DOHH2 (cell line): ENCODE data around the gene FSTL4.

Experiments used
- H3F3A ChIP-seq: fragments of 200-600 bp; sonication (generic), shearing (Covaris generic); 2 replicates; pipeline ENCODE4 v1.6.0; 2016; ENCODE audit warnings: antibody characterized with exemption, mild to moderate bottlenecking; ENCODE audit not compliant: control insufficient read depth, insufficient read depth
- H3K27ac ChIP-seq: fragments of 200-600 bp; sonication (generic); 2 replicates; pipeline ENCODE4 v1.5.1; 2014; ENCODE audit warnings: low read depth, mild to moderate bottlenecking, low read length, moderate library complexity
- H3K27me3 ChIP-seq: fragments of 200-600 bp; sonication (generic); 2 replicates; pipeline ENCODE4 v1.6.1; 2014; ENCODE audit warnings: mild to moderate bottlenecking, low read length, mixed read lengths; ENCODE audit not compliant: control insufficient read depth
- H3K36me3 ChIP-seq: fragments of 200-600 bp; sonication (generic); 2 replicates; pipeline ENCODE4 v1.6.1; 2014; ENCODE audit warnings: mild to moderate bottlenecking, low read length, moderate library complexity, mixed read lengths; ENCODE audit not compliant: control insufficient read depth
- H3K4me1 ChIP-seq: fragments of 200-600 bp; sonication (generic); 2 replicates; pipeline ENCODE4 v1.6.1; 2014; ENCODE audit warnings: mild to moderate bottlenecking, low read length, mixed read lengths; ENCODE audit not compliant: control insufficient read depth
- H3K4me2 ChIP-seq: fragments of 200-600 bp; sonication (generic); 2 replicates; pipeline ENCODE4 v1.6.0; 2014; ENCODE audit warnings: mild to moderate bottlenecking, low read length, moderate library complexity
- H3K4me3 ChIP-seq: fragments of 200-600 bp; sonication (generic); 2 replicates; pipeline ENCODE4 v1.5.1; 2014; ENCODE audit warnings: mild to moderate bottlenecking, low read length, mixed read lengths
- H3K79me2 ChIP-seq: fragments of 200-600 bp; sonication (generic); 2 replicates; pipeline ENCODE4 v1.6.1; 2014; ENCODE audit warnings: mild to moderate bottlenecking, low read length, mixed read lengths; ENCODE audit not compliant: control insufficient read depth
- H3K9me2 ChIP-seq: fragments of 200-600 bp; sonication (generic); replicated peaks from 2 replicates; pipeline ENCODE4 v1.6.1; 2014; ENCODE audit warnings: mild to moderate bottlenecking, low read length, mixed read lengths; ENCODE audit not compliant: control insufficient read depth
- H3K9me3 ChIP-seq: fragments of 200-600 bp; sonication (generic); 2 replicates; pipeline ENCODE4 v1.6.1; 2014; ENCODE audit warnings: antibody characterized with exemption, low read length, mixed read lengths; ENCODE audit not compliant: control insufficient read depth, insufficient read depth
- H4K20me1 ChIP-seq: fragments of 200-600 bp; sonication (generic); 2 replicates; pipeline ENCODE4 v1.6.0; 2014; ENCODE audit warnings: low read depth, mild to moderate bottlenecking, antibody characterized with exemption, low read length, moderate library complexity; ENCODE audit not compliant: control insufficient read depth, insufficient read depth
- EZH2phosphoT487 ChIP-seq: fragments of 200-600 bp; sonication (generic); IDR thresholded peaks from 2 replicates; pipeline ENCODE4 v1.6.1; 2017; ENCODE audit warnings: borderline replicate concordance, mild to moderate bottlenecking, antibody characterized with exemption, low read length, moderate library complexity, mixed read lengths
- TF ChIP-seq, protein P1 (sequence below): fragments of 200-600 bp; sonication (generic); IDR thresholded peaks from one replicate; pipeline ENCODE4 v1.5.1; 2014; ENCODE audit warnings: antibody characterized with exemption, mild to moderate bottlenecking, low read depth, low read length; ENCODE audit not compliant: poor library complexity, severe bottlenecking

FSTL4 gene

GRCh38 chr5:133421394-133421793 lies 190.9 kb downstream of the FSTL4 start:
- Histone ChIP-seq H3K27me3 (0 out of 2 replicates have a peak, but pooled peaks cover 4% of the 10 kb centered on the region), H3K9me3 (no peaks in the 10 kb centered on the region), H3K4me3 (no peak overlapping the region), H4K20me1 (no peaks in the 10 kb centered on the region), H3K9me2 (no peaks in the 10 kb centered on the region), H3K4me1 (peaks cover 14% of the 10 kb centered on the region), H3K27ac (no peak overlapping the region), H3K4me2 (no peak overlapping the region), H3K36me3 (no peaks in the 10 kb centered on the region), H3F3A (no peaks in the 10 kb centered on the region), H3K79me2 (no peaks in the 10 kb centered on the region)
- TF ChIP-seq, protein P1, sequence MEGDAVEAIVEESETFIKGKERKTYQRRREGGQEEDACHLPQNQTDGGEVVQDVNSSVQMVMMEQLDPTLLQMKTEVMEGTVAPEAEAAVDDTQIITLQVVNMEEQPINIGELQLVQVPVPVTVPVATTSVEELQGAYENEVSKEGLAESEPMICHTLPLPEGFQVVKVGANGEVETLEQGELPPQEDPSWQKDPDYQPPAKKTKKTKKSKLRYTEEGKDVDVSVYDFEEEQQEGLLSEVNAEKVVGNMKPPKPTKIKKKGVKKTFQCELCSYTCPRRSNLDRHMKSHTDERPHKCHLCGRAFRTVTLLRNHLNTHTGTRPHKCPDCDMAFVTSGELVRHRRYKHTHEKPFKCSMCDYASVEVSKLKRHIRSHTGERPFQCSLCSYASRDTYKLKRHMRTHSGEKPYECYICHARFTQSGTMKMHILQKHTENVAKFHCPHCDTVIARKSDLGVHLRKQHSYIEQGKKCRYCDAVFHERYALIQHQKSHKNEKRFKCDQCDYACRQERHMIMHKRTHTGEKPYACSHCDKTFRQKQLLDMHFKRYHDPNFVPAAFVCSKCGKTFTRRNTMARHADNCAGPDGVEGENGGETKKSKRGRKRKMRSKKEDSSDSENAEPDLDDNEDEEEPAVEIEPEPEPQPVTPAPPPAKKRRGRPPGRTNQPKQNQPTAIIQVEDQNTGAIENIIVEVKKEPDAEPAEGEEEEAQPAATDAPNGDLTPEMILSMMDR = peak; percentile 16
- TF ChIP-seq EZH2phosphoT487 = no peak

DNA sequence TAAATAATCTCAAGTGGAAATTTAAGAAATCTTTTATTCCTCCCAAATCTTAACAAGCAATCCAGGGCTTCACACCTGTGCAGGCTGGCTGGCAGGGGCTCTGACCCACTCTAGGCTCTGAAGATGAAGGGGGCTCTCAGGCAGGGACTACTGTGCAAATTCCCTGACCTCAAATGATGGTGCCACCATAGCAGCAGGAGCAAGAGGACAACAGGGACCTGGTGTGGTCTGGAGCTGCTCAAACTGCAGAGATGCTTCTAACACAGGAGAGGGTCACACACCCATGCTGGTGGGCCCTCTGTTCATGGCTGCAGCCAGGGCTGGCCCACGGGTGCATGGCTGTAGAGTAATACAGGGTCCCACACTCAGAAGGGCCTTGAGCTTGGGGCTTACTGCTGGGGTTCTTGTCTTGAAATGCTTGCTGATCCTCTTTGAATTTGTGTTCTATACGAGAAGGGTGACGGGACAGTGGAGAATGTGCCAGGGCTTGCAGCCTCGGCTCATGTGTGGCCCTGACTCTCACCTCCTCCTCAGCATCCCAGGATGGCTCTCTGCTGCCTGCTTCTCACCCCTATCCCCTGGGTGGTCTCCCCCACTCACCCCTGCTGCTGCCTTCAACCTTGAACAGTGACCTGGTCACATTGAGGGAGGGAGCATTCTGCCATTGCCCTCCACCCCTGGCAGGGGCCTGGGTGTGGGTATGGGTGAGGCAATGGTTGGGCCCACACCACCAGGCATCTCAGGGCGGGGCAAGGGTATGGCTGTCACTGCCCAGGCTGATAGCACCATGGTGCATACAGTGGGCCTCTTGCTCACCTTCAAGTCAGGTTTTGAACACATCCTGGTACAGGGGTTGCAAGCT lies 191.7 kb downstream of the FSTL4 start:
- H3K27me3 ChIP-seq = no peaks in the 10 kb centered on the region

DNA sequence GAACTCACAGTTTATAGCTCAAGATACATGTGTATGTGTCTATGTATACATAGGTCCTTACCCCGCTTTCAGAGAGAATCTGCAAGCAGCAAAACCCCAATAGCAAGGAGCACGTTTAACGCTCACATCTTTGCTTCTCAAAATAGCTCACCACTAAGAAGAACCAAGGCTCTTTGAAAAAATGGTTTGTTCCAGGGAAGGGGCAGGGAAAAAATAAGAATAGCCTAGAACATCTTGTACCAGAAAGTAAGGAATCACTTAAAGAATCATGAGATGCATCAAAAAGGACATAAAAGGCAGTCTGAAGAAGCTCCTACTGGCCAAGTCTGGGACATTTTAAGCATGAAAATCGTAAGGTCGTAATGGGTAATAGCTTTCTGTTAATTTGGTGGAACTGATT lies 196.4 kb downstream of the FSTL4 start:
- H3F3A ChIP-seq = no peaks in the 10 kb centered on the region
- TF ChIP-seq, protein P1 = no peak
- no peak for TF ChIP-seq EZH2phosphoT487
- H3K36me3 ChIP-seq = no peaks in the 10 kb centered on the region
- no peaks in the 10 kb centered on the region for H3K79me2 ChIP-seq
- no peaks in the 10 kb centered on the region for H3K9me3 ChIP-seq
- peaks cover 16% of the 10 kb centered on the region for H3K27me3 ChIP-seq
- peaks cover 6% of the 10 kb centered on the region; the same call in 1 of the 2 replicates for H3K4me1 ChIP-seq
- H3K27ac ChIP-seq = no peak overlapping the region
- no peak overlapping the region for H3K4me2 ChIP-seq
- no peak overlapping the region for H3K4me3 ChIP-seq
- H4K20me1 ChIP-seq = no peaks in the 10 kb centered on the region
- no peaks in the 10 kb centered on the region for H3K9me2 ChIP-seq

More for the DNA sequence above, 191.7 kb downstream of the FSTL4 start:
- H3K79me2 ChIP-seq = no peaks in the 10 kb centered on the region
- no peak overlapping the region for H3K27ac ChIP-seq
- H4K20me1 ChIP-seq = no peaks in the 10 kb centered on the region
- H3K4me1 ChIP-seq = peaks cover 14% of the 10 kb centered on the region
- H3K4me3 ChIP-seq = no peak overlapping the region
- no peak for TF ChIP-seq EZH2phosphoT487
- TF ChIP-seq, protein P1 = no peak
- no peak overlapping the region for H3K4me2 ChIP-seq
- H3K9me3 ChIP-seq = no peaks in the 10 kb centered on the region
- no peaks in the 10 kb centered on the region for H3K36me3 ChIP-seq
- no peaks in the 10 kb centered on the region for H3F3A ChIP-seq
- H3K9me2 ChIP-seq = no peaks in the 10 kb centered on the region
